T47D (cell line): ENCODE data around the gene RPS13.
"Not testable (repeated sequence)": the region's sequence is repeated elsewhere in the genome, so short reads cannot be mapped to it uniquely, and the experiment has no call there.

Source experiments
- DNase-seq, 2 experiments: peaks; one replicate each; pipeline versions ENCODE4 v3.0.0 to v3.0.0-alpha.2; 2011 to 2012; ENCODE audit warnings: low read depth in 1 of 2, low spot score in 1 of 2
- JUND ChIP-seq: IDR thresholded peaks from 2 replicates; pipeline ENCODE4 v1.6.1; 2012; ENCODE audit warnings: low read depth
- in situ Hi-C: cut with HindIII; loops from 2 replicates; pipeline ENCODE4 v1.10.0; 2016; ENCODE audit warnings: low sequenced_read_pairs, low pct_unique_long_range_greater_than_20kb

The RPS13 gene

DNA sequence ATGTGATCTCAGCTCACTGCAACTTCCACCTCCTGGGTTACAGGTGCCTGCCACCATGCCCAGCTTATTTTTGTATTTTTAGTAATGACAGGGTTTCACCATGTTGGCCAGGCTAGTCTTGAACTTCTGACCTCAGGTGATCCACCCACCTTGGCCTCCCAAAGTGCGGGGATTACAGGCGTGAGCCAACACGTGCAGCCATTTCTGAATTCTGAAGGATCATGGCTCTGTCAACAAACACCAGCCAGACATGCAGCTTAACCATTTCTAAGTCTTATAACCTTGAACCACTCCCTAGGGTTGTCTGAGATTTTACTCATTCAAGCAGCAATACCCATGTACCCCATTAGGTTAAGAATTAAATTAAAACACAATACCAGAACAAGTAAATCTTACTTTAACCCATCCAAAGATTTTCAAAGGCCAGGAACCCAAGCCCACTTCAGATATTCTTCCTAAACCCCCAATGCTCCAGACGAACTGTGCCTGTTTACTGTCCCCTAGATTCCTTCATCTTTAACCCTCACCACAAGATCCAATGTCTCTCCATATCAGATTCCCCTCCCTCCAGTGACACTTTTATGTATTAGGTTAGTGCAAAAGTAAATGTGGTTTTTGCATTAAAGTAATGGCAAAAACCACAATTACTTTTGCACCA lies 4.0 kb downstream of the RPS13 start:
- TF ChIP-seq JUND: no peak
- in situ Hi-C loops: no loop called here
- DNase-seq: no peak

DNA sequence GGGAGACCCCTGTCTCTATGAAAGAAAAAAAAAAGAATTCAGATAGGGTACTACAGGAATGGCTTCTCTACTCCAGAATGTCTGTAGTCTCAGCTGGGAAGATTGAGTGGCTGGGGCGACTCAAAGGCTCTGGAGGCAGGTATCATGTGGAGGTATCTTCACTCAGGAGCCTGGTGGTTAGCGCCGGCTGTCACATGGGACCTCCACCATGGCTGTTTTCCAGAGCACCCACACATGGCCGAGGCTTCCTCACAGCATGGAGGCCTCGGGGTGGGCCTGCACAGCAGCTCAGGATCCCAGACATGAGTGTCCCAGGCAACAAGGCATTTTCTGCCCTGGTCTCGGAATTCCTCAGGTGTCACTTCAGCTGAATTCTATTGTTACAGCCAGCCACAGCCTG lies 10.1 kb downstream of the RPS13 start:
- no peak for DNase-seq
- in situ Hi-C loops: no loop called here
- TF ChIP-seq JUND: no peak

DNA sequence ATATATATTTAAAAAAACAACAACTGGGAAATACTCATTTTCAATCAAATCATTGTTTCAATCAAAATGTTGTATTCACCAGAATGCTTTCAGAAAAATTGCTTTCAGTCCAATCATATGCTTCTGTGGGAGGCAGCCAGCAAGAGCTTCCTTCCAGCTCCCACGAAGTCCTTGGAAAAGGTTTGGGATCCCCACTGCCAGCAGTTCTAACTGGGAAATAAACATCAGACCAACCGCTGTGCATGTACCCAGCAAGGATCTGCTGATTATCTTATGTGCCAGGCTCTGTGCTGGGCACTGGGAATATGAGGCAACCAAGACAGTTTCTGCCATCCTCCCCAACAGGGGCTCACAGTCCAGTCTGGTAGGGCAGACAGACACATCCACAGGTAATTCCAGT lies 10.8 kb downstream of the RPS13 start:
- TF ChIP-seq JUND: no peak
- in situ Hi-C loops: no loop called here
- DNase-seq: no peak

DNA sequence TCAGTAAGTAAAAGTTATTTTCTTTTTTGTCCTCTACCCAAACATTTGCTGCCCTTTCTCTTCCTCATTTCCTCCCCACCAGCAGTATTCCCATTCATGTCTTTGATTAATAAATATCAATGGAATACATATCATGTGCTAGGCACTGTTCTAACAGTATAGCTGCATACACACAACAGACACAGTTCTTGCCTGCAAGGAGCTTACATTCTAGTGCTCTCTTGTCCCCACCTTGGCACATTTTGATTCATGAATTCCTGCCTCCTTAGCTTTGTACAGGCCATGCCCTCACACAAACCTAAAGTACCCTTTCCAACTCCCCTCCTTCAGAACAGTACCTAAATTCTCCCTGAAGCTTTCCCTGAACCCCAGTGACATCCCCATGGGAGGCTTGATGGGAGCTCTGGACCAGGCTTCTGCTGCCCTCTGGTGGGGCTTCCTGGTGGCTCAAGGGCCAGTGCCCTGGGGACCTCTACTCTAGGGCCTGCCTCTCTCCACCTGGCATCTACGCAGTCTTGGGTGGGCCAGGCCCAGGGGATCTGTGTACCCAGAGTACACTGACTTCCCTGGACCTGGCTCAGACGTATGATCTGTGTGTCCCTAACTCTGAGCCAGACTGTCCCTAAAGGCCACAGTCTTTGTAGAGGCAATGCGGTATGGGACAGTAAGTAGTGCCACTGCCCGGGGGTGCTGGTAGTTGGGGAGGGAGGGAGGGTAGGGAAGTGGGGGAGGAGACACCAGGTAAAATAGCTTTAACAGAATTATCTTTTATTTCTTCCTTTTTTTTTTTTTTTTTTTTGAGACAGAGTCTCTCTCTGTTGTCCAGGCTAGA lies 14.1 kb downstream of the RPS13 start:
- no peak for TF ChIP-seq JUND
- peak; percentile 22 to 71 for DNase-seq
- in situ Hi-C loops: no loop called here

DNA sequence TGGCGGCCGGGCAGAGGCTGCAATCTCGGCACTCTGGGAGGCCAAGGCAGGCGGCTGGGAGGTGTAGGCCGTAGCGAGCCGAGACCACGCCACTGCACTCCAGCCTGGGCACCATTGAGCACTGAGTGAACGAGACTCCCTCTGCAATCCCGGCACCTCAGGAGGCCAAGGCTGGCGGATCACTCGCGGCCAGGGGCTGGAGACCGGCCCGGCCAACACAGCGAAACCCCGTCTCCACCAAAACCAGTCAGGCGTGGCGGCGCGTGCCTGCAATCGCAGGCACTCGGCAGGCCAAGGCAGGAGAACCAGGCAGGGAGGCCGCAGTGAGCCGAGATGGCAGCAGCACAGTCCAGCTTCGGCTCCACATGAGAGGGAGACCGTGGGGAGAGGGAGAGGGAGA lies 26.3 kb downstream of the RPS13 start:
- in situ Hi-C loops, DNase-seq: not testable (repeated sequence)

DNA sequence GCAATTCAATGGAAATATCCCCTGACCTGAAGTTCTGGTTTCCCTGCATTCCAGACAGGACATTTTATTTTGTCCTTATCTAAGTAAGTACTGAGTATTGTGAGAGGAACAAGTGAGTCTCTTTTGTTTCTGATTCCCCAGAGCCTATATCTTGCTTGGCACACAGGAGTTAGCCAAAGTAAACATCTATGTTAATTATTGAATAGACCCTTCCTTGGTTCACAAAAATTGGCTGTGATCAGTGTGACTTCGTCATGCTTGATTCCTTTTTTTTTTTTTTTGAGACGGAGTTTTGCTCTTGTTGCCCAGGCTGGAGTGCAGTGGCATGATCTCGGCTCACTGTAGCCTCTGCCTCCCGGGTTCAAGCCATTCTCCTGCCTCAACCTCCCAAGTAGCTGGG lies 29.0 kb downstream of the RPS13 start:
- DNase-seq, in situ Hi-C loops: not testable (repeated sequence)

DNA sequence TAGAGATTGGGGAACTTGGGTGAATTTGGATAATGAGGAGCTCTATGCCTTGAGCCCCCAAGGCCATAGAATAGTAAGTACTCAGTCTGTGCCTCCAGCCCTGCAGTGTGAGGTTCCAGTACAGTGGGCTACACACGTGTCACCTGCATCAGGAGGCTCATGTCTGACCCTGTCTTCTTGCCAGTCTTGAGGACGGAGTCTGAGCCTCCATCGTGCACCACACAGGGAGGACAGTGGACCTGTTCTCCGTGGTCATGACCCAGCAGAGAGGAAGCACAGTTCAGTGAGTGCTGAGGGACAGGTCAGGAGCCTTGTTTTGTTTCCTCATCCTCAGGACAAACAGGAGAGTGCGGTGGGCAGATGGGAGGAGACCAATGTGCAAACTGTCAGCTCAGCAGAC lies 30.8 kb downstream of the RPS13 start:
- DNase-seq: no peak
- in situ Hi-C loops: no loop called here

DNA sequence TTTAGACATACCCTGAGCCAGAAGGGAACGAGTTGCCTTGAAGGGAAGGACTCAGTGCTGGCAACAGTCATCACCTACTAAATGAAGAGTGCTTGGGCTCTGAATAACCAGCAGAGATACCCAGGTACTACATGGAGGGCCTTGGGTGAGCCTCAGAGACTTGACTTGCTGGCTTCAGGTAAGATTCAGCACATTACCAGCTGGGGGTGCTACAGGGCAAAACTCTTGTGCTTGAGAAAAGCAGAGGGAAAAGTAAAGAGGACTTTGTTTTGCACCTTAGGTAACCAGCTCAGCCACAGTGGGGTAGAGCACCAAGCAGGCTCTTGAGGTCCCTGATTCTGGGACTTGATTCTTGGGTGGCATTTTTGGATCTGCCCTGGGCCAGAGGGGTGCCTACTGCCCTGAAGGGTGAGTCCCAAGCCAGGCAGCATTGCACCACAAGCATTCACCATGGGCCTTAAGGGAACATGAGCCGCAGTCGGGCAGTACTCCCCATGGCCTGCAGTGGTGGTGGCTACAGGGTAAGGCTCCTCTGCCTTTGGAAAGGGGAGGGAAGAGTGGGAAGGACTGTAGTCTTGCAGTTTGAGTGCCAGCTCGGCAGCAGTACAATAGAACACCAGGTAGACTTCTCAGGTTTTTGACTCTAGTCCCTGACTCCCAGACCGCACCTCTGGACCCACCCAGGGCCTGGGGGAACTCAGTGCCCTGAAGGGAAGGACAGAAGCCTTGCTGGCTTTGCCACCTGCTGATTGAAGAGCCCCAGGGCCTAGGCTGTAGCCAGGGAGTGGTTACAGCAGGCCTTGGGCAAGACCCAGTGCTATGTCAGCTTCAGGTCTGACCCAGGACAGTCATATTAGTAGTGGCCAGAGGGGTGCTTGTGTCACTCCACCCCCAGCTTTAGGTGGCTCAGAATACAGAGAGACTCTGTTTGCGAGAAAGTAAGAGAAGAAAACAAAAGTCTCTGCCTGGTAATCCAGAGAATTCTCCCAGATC lies 40.5 kb downstream of the RPS13 start:
- no peak for DNase-seq
- in situ Hi-C loops: no loop called here
- no peak for TF ChIP-seq JUND

More for the DNA sequence above, 30.8 kb downstream of the RPS13 start:
- TF ChIP-seq JUND: no peak

DNA sequence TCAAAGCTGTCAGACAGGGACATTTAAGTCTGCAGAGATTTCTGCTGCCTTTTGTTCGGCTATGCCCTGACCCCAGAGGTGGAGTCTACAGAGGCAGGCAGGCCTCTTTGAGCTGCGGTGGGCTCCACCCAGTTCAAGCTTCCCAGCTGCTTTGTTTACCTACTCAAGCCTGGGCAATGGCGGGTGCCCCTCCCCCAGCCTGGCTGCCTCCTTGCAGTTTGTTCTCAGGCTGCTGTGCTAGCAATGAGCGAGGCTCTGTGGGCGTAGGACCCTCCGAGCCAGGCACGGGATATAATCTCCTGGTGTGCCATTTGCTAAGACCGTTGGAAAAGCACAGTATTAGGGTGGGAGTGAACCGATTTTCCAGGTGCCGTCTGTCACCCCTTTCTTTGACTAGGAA lies 43.4 kb downstream of the RPS13 start:
- in situ Hi-C loops, DNase-seq: not testable (repeated sequence)

DNA sequence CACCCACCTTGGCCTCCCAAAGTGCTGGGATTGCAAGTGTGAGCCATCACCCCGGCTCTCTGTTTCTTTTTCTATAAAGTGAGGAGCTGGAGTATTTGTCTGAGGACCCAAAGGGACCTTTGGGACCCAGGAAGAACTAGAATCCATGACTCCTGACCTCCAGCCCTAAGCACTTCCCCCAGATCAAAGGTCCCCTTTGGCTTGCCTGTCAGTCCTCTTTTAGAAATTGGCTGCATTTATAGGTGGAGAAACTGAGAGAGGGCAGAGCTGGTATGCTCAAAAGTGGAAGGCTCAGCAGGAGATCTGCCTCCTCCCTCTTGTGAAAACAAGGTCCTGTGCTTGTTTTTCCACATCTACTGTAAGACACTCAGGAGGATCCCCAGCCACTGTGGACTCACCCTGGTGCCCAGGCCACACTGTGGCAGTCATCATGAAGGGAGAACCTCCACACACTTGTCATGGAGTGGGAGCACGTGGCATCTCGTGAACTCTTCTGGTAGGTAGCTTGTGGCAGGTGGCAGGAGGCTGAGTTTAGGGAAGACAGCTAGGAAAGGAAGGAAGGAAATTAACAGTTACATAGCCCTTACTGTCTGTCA lies 50.9 kb downstream of the RPS13 start:
- in situ Hi-C loops: no loop called here
- no peak for DNase-seq
- no peak for TF ChIP-seq JUND

DNA sequence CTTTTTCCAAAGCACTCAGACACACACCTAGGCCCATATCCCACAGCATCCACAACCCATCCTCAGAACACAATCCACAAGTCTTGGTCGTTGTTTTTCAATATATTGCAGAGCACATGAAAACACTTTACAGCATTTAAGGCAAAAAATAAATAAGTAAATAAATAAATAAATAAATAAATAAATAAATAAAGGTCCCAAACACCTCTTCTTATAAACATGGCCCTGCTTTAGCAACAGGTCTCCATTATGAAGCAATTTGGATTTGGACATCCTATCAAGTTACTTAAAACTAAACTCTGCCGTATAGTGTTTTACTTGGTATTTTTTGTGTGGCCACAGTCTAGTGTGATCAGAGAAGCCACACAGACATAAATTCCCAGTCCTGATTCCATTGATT lies 52.5 kb downstream of the RPS13 start:
- in situ Hi-C loops: no loop called here
- no peak for DNase-seq

More for the DNA sequence above, 52.5 kb downstream of the RPS13 start:
- TF ChIP-seq JUND: no peak
